NCI-H526 (cell line): ENCODE data around the gene DPP10.

Experiments
- DNase-seq, 2 experiments: peaks; one replicate each; lab custom pipeline; 2025; lab: John Stamatoyannopoulos, UW

Gene DPP10

DNA sequence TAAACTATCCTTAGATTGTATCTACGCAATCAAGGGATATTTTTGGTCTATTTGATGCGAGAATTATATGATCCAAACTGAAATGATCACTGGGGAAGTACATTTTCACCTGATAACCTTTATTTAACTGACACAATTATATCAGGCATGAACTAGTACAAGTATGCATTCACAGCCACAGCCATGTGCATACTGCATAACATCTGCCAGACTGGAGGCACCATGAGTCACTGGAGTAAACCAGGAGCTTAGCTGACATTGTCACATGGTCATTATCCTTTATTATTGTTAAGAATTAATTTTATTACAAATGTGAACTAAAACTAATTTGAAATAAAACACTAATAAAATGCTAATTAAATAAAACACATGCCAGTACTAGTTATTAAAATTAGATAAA, 1127.1 kb downstream of the DPP10 start:
- no peak for DNase-seq

DNA sequence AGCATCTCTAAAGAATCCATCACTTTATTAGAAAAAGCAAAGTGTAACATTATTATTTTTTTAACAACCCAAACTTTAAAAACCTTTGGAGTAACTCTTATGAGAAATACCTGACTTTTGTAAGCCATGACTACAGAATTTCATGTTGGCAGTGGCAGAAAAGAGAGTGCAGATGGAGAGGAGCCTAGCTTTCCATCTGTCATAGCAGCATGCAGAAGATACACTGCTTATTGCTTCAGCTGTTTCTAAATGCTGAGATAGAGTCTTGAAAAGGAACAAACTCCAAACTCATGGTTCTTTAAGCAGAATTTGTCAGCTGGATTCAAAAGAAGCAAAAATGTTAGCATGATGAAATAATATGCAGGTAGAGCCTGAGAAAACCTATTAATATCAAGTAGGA, 1130.3 kb downstream of the DPP10 start:
- no peak for DNase-seq

DNA sequence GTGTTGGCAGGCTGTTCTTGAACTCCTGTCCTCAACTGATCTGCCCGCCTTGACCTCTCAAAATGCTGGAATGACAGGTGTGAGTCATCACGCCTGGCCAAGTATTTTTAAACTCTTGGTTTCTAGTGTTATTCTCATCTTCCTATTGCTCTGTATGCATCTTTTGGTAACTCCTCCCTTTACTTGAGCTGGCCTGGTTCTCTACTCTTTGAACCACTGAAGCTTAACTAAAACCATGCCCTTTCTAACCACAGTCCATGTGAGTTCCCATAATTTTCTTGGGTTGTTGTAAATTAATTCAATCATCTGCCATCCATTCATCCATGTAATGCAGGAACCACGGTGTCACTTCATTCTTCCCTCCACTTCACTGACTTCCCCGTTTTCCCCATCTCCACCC, 1131.3 kb downstream of the DPP10 start:
- no peak for DNase-seq

DNA sequence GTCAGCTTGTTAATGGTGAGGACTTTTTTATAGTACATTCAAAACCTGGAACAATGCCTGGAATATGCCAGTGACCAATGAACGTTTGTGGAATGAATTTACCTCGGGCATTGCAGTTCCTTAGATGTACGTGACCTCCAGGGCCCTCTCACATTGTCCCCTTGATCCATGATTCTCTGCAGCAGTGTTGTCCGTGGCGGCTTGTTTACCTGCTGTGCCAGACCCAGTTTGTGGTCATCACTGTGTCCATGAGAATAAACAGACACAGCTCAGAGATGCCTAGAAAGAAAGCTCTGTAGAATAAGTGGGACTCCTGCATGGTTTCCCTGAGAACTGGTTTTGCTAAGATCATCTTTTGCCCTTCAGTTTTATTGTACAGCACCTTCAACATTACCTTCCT, 1132.2 kb downstream of the DPP10 start:
- no peak for DNase-seq

DNA sequence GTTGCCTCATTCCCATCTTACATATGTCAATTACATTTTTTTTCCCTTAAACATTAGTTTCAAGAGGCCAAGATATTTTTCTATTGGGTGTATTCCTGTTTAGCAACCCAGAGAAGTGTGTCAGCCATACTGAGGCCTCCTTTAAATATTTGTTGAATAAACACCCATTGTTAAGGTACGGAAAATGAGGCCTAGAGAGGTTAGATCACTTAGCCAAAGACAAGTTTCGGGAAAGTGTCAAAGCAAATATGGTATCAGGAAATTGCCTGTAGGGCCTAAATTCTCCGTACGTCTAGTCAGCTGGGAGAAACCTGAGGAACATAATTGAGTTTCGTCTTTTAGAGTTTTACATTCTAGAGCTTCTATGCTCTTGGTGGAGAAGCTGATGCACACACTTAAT, 1138.3 kb downstream of the DPP10 start:
- no peak for DNase-seq

DNA sequence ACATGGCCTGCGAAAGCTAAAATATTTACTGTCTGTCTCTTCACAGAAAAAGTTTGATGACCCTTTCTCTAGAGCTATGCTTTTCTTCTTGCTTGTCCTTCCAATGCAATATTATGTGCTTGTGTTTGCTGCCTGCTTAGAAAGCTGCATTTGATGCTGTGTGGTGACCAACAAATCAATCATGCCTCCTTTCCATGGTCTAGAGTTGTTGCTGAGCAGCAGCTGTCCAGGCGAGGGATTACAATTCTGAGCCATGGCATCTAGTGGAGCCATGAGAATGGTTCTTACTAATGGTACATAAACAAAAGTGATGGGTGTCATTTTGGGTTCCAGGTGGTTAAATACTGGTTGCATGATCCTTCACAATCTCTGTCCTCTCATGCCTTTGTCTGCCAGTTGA, 1142.1 kb downstream of the DPP10 start:
- no peak for DNase-seq

DNA sequence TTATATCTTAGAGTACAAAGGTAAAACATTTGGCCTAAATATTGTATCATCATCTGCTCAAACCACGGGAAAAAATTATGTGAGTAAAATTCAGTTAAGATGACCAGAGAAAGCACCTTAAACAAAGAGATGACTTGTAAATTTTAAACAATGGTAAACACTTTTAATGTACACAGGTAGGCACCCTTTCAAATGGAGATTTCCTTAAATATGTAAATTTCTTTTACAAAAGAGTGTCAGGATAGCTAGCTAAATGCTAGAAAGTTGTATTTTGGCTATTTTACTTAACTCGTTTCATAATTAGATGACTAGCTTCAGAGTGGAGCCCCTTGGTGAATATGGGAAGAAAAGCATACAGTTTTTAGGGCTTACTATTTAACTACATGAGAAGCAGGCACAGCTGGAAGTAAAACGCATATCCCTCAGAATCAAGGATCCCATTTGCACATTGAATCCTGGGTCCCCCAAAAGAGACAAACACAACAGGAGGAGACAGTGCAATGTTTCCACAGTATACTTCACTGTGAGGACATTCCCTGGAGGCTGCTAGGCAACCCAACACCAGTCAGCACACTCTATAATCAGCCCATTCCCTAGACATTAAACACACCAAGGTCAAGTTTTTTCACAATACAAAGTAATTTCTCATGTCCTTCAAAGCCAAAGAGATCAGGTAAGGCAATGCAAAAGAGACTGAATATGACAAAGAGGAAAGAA, 1154.4 kb downstream of the DPP10 start:
- DNase-seq: no peak

DNA sequence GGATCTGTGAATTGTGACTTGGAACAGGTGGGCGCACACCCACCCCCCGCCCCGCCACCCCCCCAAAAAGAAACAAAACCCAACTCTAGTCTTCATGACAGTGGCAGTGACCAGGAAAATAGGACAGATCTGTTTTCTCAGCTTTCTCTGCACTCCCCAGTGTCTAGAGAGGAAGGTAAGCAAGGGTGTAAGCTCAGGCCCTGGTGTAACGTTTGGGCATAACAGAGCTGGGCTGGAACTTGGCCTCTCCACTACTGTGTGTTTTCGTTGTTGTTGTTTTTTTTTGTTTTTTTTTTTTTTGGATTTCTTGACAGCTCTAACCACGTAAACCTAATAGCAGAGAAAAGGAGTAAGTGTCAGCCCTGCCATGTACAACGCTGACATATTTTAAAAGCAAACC, 1160.8 kb downstream of the DPP10 start:
- DNase-seq: no peak

DNA sequence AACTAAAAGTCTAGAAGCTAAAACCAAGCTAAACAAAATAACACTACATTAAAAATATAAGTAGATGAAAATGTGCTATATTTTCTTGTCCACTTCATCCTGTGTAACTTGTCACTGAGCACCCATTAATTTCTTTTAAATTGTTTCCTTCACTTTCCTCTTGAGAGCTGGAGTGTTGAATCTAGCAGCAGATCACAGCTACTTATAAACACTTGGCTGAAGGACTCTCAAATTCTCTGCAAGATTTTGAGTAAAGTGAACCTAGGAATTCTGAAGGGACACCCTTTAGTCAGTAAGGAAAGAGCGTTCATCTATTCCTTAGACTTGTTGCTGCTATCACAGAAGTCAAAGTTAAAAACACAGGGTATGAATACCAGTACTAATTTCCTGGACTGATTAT, 1163.9 kb downstream of the DPP10 start:
- no peak for DNase-seq

DNA sequence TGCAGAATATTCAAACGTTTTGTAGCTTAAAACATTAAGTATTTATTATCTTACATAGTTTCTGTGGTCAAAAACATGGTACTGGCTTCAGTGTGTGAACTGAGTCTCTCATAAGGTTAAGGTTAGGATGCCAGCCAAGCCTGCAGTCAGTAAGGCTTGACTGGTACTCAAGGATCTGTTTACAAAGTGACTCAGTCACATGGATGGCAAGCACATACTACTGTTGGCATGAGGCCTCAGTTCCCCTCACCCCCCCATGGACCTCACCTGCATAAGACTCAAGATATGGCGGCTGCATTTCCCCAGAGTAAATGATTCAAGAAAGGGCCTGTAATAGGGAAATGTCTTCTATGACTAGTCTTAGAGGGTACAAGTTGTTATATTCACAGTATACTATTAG, 1167.5 kb downstream of the DPP10 start:
- DNase-seq: no peak

DNA sequence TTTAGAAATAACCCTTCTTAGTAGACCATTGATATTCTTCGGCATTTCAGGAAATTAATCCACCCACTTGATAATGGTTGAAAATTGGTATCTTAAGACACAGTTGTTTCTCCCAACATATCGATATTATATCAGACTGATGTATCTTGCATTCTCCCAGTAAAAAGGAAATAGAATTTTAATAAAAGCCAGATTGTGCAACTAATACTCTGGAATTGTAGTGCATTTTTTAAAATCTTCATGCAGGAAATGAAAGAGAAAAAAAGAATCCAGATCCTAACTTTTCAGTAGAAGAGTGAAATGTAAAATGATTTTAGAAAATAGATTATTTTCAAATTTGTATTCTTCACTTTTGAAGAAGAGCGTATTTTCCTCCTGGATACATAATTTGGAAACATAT, 1168.4 kb downstream of the DPP10 start:
- DNase-seq: no peak

DNA sequence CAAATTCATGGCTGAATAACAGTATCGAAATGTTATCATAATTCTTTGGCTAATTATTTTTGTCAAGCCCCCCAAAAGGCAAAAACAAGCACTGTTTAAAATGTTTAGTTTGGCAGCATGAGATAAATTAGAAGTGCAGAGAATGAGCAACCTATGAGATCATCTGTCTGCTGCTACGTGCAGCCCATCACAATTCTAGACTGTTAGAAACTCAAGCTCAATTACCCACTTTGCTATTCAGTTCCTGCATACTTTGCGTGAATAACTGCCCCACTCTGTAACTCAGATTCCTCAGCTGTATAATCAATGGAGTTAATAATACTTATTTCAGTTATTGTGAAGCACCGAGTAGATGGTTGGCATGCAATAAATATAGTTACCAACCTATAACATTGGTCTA, 1181.9 kb downstream of the DPP10 start:
- no peak for DNase-seq

DNA sequence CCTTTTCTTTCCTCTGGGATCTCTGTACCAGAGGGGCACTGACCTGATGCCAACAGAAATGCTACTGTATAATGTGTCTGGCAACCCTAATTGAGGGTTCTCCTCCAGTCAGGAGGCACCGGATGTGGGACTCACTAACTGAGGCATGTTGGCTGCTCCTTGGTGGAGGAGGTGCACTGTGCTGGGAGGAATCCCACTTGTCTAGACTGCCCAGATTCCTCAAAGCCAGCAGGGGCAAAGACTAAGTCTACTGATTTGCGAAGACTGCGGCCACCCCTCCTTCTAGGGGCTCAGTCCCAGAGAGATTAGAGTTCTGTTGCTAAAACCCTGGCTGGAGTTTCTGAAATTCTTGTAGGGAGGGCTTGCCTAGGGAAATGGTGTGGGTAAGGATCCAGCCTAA, 1192.1 kb downstream of the DPP10 start:
- no peak for DNase-seq

DNA sequence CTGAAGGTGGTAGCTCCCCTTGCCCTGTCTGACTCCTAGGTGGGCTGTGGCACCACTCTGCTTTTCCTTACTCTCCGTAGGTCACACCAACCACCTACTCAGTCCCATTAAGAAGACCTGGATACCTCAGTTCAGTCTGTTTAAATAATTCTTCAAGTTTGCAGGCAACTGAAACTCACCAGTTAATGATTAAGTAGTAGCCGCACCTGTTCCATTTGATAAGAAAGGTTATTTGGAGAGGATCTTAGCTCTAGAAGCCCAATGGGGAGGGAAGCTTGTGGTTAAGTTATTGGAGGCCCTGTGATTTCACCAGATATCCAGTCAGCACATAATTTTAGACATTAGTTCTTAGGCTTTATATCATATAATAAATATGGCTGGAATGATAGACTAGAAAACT, 1193.0 kb downstream of the DPP10 start:
- no peak for DNase-seq

DNA sequence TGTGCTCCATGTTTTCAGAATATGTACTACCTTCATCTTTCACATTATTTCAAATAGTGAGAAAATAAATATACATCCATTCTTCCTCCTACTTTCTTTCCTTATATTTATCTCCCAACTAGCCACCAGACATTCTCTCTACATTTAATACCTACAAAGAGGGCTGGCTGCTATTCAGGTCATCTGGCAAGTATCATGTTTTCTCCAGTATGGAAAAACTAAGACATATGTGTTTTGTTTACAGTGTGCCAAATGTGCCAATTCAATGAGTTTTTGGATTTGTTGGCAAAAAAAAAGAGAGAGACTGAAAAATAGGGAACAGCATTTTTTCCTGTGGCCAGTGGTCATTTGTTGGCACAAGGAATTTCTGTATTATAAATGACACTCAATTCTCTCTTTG, 1207.3 kb downstream of the DPP10 start:
- DNase-seq: no peak

DNA sequence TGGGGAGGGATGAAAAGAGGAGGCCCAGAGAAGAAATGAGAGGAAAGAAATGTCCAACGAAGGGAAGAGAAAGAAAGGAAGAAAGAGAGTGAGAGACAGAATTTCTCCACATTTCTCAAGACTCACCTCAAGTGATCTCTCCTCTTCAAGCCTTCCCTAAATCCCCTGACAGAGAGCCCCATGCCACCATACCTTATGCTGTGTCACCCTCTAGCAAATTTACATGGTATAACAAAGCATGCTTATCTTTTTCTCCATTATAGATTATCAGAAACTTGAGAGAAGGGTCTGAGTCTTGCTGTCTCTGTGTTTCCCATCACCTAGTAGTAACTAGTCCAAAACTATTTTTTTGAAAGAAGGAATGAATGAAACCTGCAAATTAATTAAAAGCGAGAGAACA, 1208.4 kb downstream of the DPP10 start:
- no peak for DNase-seq

DNA sequence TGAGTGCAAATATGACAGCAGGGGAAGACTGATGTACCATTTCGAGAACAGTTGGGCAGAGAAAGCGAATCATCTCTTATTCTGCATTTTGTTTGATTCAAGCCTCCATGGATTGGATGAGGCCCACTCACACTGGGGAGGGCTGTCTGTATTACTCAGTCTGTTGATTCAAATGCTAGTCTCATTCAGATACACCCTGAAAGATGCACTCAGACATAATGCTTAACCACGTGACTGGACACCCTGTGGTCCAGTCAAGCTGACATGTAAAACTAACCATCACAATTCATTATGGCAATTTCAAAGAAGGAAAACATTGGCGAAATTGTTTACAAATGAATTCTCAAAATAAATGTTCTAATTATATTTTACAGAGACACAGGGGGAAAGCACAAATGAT, 1210.2 kb downstream of the DPP10 start:
- DNase-seq: no peak

DNA sequence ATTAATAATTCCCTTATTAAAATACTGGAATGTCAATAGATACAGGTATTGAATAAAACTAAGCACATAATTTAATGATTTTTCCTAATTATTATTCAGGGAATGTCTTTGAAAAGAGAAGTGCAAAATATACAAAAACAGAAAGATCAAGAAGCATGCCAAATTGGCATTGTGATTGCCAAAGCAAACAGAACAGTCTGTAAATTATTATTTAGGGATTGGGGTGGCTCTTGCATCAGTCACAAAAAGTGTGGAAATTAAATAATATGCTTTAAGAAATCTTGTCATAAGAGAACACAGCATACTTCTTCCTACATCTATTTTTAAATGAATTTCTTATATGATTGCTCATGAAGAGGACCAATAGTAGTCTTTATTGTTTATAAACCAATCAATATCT, 1211.9 kb downstream of the DPP10 start:
- no peak for DNase-seq

DNA sequence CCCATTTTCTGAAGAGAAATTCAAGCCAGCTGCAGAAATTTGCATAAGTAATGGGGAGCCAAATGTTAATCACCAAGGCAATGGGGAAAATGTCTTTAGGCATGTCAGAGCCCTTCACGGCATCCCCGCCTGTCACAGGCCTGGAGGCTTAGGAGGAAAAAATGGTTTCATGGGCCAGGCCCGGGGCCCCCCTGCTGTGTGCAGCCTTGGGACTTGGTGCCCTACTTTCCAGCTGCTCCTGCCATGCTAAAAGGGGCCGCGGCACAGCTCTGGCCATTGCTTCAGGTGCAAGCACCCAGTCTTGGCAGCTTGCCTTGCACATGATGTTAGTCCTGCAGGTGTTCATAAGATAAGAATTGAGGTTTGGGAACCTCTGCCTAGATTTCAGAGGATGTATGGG, 1235.7 kb downstream of the DPP10 start:
- no peak for DNase-seq

DNA sequence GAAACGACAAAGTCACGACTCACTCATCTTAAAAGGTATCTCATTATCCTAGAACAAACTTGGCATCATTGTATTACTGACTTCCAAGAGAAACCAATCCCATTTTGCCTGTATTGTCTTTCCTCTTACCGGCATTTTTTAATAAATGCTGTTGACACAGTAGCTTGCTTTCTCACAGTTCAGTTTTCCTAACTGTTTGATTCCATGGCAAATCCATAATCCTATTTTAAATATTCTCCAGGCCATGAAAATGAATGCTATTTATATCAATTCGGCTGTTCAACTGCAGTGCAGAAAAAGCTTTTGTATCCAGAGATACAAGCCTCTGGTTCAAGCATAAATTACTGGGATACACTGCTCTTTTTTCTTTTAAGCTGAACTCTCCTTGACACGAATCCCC, 1241.9 kb downstream of the DPP10 start:
- DNase-seq: no peak

DNA sequence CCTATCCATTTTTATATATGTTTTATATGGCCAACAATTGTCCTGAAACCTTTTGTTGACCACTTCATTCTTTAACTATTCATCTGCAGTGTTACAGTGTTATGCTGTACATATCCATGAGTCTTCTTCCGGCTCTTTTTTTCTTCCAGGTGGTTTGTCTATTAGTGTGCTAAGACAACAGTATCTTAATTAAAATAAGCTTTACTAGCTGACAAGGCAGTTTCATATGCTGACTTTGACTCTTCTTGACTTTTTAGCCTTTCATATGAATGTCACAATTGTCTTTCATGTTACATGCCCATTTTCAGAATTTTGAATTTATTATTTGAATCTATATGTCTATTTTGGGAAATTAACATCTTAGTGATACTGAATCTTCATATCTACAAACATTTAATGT, 1249.0 kb downstream of the DPP10 start:
- no peak for DNase-seq

DNA sequence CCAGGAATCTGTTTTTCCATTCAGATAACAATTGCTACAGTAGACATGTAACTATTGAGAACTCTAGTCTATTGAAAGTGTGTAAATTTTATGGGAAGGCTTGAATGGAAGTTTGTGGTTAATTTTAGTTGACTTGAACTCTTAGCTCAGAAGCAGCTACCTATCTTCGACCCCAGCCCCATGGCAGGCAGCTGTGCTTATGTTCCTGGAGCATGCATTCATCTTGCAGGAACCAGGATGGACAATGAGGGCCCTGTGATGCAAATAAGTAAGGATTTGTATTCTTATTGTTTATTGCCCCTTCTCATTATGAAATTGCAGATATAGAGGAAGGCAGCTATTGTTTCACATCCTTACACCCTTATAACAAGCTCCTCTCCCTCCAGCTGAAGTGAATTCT, 1252.2 kb downstream of the DPP10 start:
- DNase-seq: no peak

DNA sequence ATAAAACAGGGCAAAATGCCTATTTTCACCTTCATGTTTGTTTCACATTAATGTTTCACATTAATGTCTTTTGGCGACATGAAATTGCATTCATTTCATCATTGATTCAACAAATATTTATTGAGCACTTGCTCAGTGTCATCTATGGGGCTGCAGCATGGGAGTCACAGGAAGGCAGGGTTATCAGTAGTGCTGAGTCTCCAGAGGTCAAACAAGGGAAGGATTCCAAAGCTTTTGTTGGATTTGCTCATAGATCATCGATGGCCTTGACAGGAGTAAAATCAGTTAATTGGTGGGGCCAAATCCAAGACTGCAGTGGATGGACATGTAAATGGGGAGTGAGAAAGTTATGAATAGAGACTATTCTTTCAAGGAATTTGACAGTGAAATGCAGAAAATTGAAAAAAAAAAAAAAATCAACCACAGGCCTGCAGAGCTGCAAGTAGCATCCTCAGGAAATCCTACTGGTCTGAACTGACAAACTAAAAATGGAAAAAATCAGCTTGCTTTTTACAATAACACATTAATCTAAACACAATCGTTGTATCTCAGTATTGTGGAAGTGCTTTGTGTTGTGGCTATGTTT, 1290.8 kb downstream of the DPP10 start:
- no peak for DNase-seq

DNA sequence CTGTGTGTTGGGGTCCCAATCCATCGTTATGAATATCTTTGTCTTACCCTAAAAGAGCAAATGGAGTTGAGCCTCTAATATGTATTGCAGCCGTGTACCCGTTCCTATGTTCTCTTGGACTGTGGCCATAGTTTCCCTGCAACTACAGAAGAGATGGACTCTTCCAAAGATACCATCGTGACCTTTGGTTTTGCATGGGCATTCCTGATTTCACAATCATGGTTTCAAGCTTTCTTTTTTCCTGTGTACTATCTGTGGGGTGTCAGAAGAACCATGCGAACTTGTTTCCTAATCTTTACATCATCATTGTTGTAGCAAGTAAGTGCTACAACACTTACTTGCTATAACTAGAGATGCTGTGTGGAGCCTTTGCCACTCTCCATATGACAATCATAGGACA, 1295.7 kb downstream of the DPP10 start:
- DNase-seq: no peak
